Ovary (tissue), 3 donors: ENCODE measurements around the gene GNG10.

Experiments used
- EP300 ChIP-seq: sonication (generic); formaldehyde crosslinking; IDR thresholded peaks from one replicate; pipeline ENCODE4 v1.6.1; 2017; ENCODE audit warnings: antibody characterized with exemption
- POLR2A ChIP-seq: fragments of 450-650 bp; IDR thresholded peaks from one replicate; pipeline ENCODE4 v1.6.1; 2017; ENCODE audit warnings: antibody characterized with exemption, mild to moderate bottlenecking, moderate library complexity
- TF ChIP-seq, protein P1 (sequence below), 3 donors: fragments of 450-650 bp in 2 of 3; fragments of 200-600 bp in 1 of 3; IDR thresholded peaks; one replicate each; pipeline versions ENCODE4 v1.5.1 to v1.8.0; 2016 to 2022; ENCODE audit warnings: antibody characterized with exemption in 3 of 3, mild to moderate bottlenecking in 1 of 3
- donor health status: DM: no; HTN: no; CAD: no.

DNA sequence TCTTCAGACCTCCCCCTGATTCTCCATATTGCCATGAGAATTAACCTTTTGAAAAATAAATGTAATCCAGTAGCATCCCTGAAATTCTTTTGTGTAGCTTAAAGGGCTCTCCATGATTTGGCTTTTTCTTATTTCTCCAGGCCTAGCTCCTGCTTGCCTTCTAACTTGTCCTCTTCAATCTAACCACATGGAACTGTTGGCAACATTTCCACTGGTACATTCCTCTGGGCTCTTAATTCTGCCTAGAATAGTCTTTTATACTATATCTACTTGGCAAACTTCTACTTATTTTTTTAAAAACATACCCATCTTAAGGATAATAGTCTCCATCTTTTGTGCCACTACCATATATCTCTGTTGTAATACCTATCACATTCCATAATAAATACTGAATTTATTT, 54.1 kb downstream of the GNG10 start:
- TF ChIP-seq, protein P1, sequence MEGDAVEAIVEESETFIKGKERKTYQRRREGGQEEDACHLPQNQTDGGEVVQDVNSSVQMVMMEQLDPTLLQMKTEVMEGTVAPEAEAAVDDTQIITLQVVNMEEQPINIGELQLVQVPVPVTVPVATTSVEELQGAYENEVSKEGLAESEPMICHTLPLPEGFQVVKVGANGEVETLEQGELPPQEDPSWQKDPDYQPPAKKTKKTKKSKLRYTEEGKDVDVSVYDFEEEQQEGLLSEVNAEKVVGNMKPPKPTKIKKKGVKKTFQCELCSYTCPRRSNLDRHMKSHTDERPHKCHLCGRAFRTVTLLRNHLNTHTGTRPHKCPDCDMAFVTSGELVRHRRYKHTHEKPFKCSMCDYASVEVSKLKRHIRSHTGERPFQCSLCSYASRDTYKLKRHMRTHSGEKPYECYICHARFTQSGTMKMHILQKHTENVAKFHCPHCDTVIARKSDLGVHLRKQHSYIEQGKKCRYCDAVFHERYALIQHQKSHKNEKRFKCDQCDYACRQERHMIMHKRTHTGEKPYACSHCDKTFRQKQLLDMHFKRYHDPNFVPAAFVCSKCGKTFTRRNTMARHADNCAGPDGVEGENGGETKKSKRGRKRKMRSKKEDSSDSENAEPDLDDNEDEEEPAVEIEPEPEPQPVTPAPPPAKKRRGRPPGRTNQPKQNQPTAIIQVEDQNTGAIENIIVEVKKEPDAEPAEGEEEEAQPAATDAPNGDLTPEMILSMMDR (IDR thresholded peaks at IDR 0.05), result no peak
- TF ChIP-seq EP300 (no peak), POLR2A (no peak)
